ENCODE data around the gene FUT4. TPM values are rescaled to one million over a fixed set of nuclear protein-coding genes. Genes with fewer than 3 reads are reported as not detected.

FUT4 gene
- total and polyA plus RNA-seq, 2 experiments from 2014 or later: 5.9 to 13.9 TPM

DNA sequence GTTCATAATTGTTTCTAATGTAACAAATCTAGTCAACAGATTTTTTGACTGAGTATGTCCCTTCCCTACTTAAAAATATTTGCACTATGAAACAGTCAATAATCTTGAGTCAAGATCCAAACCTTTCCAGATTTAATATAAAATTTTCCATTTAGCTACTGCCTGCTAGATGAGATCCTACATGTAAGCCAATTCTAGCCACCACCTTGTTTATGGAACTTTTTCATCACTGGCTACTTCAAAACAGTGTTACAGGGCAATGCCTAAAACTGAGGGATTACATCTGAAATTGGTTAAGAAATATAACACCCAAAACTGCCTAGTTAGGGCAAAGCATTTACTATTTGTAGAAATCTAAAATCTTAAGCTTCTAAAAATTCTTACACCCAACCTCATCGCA, 10.5 kb upstream of the FUT4 start:
- no peak overlapping the region for H2AFZ ChIP-seq
- no peaks in the 10 kb centered on the region for H3K9me2 ChIP-seq (replicated peaks; ENCODE audit: insufficient read depth)
- H4K20me1 ChIP-seq (ENCODE audit: insufficient read depth, poor library complexity, severe bottlenecking): no peaks in the 10 kb centered on the region
- no peak for DNase-seq (ENCODE audit: low spot score)
- H3K9me3 ChIP-seq (ENCODE audit: low read depth): no peaks in the 10 kb centered on the region
- no peak overlapping the region for H3K4me2 ChIP-seq
- WGBS (ENCODE audit: low lambda C conversion rate, missing lambda C conversion rate): 100% methylated on average over 1 of the region's 1 CpG
- H3K4me3 ChIP-seq: no peak overlapping the region
- H3K27ac ChIP-seq: no peak overlapping the region
- no peak for TF ChIP-seq EZH2phosphoT487 (IDR thresholded peaks at IDR 0.05; ENCODE audit: low read depth, severe bottlenecking, unreplicated experiment)
- no peak for TF ChIP-seq EZH2 (IDR thresholded peaks at IDR 0.05; ENCODE audit: borderline replicate concordance)
- no peak for TF ChIP-seq CTCF (IDR thresholded peaks at IDR 0.05; ENCODE audit: poor library complexity)
- no peaks in the 10 kb centered on the region for H3K36me3 ChIP-seq (replicated peaks; ENCODE audit: insufficient read depth, low read depth)
- H3K27me3 ChIP-seq: no peaks in the 10 kb centered on the region
- no peaks in the 10 kb centered on the region for H3K4me1 ChIP-seq (ENCODE audit: insufficient read depth)
- no peaks in the 10 kb centered on the region for H3K79me2 ChIP-seq

GRCh38 chr11:94533696-94534630, 9.8 kb upstream of the FUT4 start:
- no peak for DNase-seq (ENCODE audit: low spot score)
- Histone ChIP-seq H3K9me3 (ENCODE audit: low read depth) (no peaks in the 10 kb centered on the region), H4K20me1 (ENCODE audit: insufficient read depth, poor library complexity, severe bottlenecking) (no peaks in the 10 kb centered on the region), H3K27me3 (no peaks in the 10 kb centered on the region), H3K9me2 (replicated peaks; ENCODE audit: insufficient read depth) (no peaks in the 10 kb centered on the region), H3K4me1 (ENCODE audit: insufficient read depth) (no peaks in the 10 kb centered on the region), H3K27ac (no peak overlapping the region), H3K36me3 (replicated peaks; ENCODE audit: insufficient read depth, low read depth) (no peaks in the 10 kb centered on the region), H3K4me2 (no peak overlapping the region), H3K4me3 (no peak overlapping the region), H2AFZ (no peak overlapping the region), H3K79me2 (no peaks in the 10 kb centered on the region)
- TF ChIP-seq CTCF (IDR thresholded peaks at IDR 0.05; ENCODE audit: poor library complexity) (no peak), EZH2 (IDR thresholded peaks at IDR 0.05; ENCODE audit: borderline replicate concordance) (no peak), EZH2phosphoT487 (IDR thresholded peaks at IDR 0.05; ENCODE audit: low read depth, severe bottlenecking, unreplicated experiment) (no peak)
- WGBS (ENCODE audit: low lambda C conversion rate, missing lambda C conversion rate): 88% methylated on average over 6 of the region's 6 CpGs

DNA sequence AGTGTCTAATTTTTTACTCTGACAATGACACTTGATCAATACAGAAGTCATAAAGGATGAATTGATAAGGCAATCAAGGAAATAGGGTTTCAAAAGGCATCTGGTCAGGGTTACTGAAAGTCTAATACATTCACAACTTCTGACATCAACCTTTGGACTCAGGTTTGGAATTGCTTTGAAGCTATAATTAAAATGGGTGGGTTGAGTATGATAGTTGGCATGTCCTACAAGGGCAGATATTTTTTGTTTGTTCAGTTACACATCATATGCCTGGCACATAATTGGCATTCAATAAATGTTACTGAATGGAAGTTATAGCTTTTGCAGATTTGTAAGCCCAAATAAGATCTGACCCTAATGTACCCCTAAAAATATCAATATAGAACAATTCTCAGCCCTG, 7.3 kb upstream of the FUT4 start:
- no peaks in the 10 kb centered on the region for H3K79me2 ChIP-seq
- no peak overlapping the region for H3K4me3 ChIP-seq
- no peaks in the 10 kb centered on the region for H3K4me1 ChIP-seq (ENCODE audit: insufficient read depth)
- no peak for DNase-seq (ENCODE audit: low spot score)
- no peak overlapping the region for H2AFZ ChIP-seq
- H3K36me3 ChIP-seq (replicated peaks; ENCODE audit: insufficient read depth, low read depth): no peaks in the 10 kb centered on the region
- no peaks in the 10 kb centered on the region for H3K9me3 ChIP-seq (ENCODE audit: low read depth)
- no peaks in the 10 kb centered on the region for H3K27me3 ChIP-seq
- H3K27ac ChIP-seq: no peak overlapping the region
- H3K4me2 ChIP-seq: no peak overlapping the region
- no peaks in the 10 kb centered on the region for H3K9me2 ChIP-seq (replicated peaks; ENCODE audit: insufficient read depth)
- H4K20me1 ChIP-seq (ENCODE audit: insufficient read depth, poor library complexity, severe bottlenecking): no peaks in the 10 kb centered on the region
- no peak for TF ChIP-seq CTCF (IDR thresholded peaks at IDR 0.05; ENCODE audit: poor library complexity)
- TF ChIP-seq EZH2phosphoT487 (IDR thresholded peaks at IDR 0.05; ENCODE audit: low read depth, severe bottlenecking, unreplicated experiment): no peak
- no peak for TF ChIP-seq EZH2 (IDR thresholded peaks at IDR 0.05; ENCODE audit: borderline replicate concordance)
